ENCODE data around the gene PSMB10. TPM values are rescaled to one million over a fixed set of nuclear protein-coding genes. Genes with fewer than 3 reads are reported as not detected.

The PSMB10 gene
- total and polyA plus RNA-seq, 2 of the 4 experiments (the other 2 are of a cell fraction) = 28.7 to 36.7 TPM

DNA sequence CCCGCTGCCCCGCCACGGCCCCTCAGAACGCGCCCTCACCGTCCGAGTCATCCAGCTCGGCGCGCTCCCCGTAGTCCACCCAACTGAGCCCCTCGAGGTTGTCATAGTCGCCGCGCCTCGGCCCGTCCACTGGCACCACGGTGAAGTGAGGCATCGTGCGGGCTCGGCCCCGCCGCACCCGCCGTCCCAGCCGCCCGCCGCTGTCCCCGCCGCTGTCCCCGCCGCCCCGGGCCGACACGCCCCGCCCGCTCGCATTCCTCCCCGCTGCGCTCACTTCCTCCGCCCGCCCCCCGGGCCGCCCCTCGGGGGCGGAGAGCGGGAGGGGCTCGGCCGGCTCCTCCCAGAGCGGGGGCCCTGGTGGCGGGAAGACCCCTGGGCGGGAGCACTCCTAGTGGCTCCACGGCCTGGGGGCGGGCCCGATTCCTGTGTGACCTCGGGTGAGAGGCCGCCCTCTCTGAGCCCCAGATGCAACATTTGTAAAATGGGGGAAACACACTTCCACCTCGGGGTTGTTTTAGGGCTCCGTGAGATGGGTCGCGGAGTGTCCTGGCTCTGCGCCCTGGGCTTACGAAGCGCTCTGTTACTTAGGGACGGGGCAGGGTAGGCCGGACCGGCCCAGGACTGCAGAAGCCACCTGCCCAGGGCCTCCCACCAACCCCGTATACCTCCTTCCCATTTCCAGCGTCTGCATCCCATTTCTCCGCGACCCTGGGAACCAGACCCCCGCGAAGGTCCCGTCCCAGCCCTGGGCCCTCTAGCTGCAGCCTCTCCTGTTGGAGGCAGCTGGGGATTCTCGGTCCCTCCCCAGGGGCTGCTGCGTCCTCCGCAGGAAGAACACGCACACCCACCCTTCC lies 32.0 kb upstream of the PSMB10 start, which contains the start of gene SLC12A4:
SLC12A4 (minus strand) TSS at position 238 of the 854 bp plus-strand sequence; CDS start at position 154, 84 bp downstream.
- peak; percentile 85 for ATAC-seq (ENCODE audit: low read depth)
- peak within 1 kb of the TSS; percentile 98 for H3K23ac ChIP-seq (ENCODE audit: low read depth, low read length)
- peak within 1 kb of the TSS; percentile 96 for H3K18ac ChIP-seq (ENCODE audit: low read depth, low read length)
- TF ChIP-seq RCOR1 (IDR thresholded peaks at IDR 0.05; ENCODE audit: insufficient replicate concordance, low read length) (no peak), MAZ (IDR thresholded peaks at IDR 0.05; ENCODE audit: borderline replicate concordance, low read depth, low read length) (peak; percentile 99), POLR2A (IDR thresholded peaks at IDR 0.05; ENCODE audit: low read depth, low read length) (peak; percentile 75)
- H4K91ac ChIP-seq (ENCODE audit: insufficient read depth, low read depth, low read length) = peak within 1 kb of the TSS; percentile 95
- H3K4me1 ChIP-seq (ENCODE audit: control insufficient read depth, insufficient read depth, low read length) = peaks cover 30% of the 10 kb centered on the region
- peaks cover 35% of the 10 kb centered on the region for H3K9me1 ChIP-seq (ENCODE audit: insufficient read depth, low read length)
- H2AFZ ChIP-seq (replicated peaks; ENCODE audit: low read length, poor library complexity) = peak within 1 kb of the TSS; percentile 96
- peak within 1 kb of the TSS; percentile 95; the same call in 1 of the 3 replicates for H2BK15ac ChIP-seq (ENCODE audit: low read depth, low read length)
- peak within 1 kb of the TSS; percentile 100 for H2AK9ac ChIP-seq (replicated peaks; ENCODE audit: low read depth, low read length, poor library complexity)
- peak within 1 kb of the TSS; percentile 93 to 96 for H4K8ac ChIP-seq (ENCODE audit: low read depth in 2 of 2, low read length in 2 of 2)
- intact Hi-C loops (cut with micrococcal nuclease) (loop anchor here (10.0 kb wide), 1 partner anchor 256 kb away; no protein-coding TSS in a partner anchor), in situ Hi-C loops (cut with MboI; ENCODE audit: low sequenced_read_pairs) (no loop called here), dilution Hi-C loops (cut with HindIII; ENCODE audit: low sequenced_read_pairs, unreplicated experiment) (no loop called here)
- POLR2A ChIA-PET (ENCODE audit: unreplicated experiment) = no interaction called here
- no peak within 1 kb of the TSS; the same call in 1 of the 2 replicates for H2BK20ac ChIP-seq (ENCODE audit: low read depth, low read length)
- WGBS, 2 experiments (ENCODE audit: extremely low coverage in 2 of 2, insufficient read length in 1 of 2) = 6% methylated on average over 28 of the region's 78 CpGs; no CpG with 5 or more reads in 1 of the 2 experiments
- H3K9me3 ChIP-seq (ENCODE audit: control insufficient read depth, insufficient read depth, low read length) = no peaks in the 10 kb centered on the region
- H3K56ac ChIP-seq (ENCODE audit: extremely low read depth, insufficient read depth, low read length) = peak within 1 kb of the TSS; percentile 85
- H2AK5ac ChIP-seq (ENCODE audit: low read depth, low read length) = peak within 1 kb of the TSS; percentile 99
- peak within 1 kb of the TSS; percentile 100 for H3K4me3 ChIP-seq (ENCODE audit: insufficient read depth, low read depth, low read length)
- H3K4me2 ChIP-seq (ENCODE audit: low read depth, low read length) = peak within 1 kb of the TSS; percentile 93
- BruUV-seq (replicated peaks) = no TSS peak
- peak within 1 kb of the TSS; percentile 95 for H3K14ac ChIP-seq (replicated peaks; ENCODE audit: low read depth, low read length)
- H3K27me3 ChIP-seq (ENCODE audit: control insufficient read depth, insufficient read depth, low read length) = no peaks in the 10 kb centered on the region
- peaks cover 41% of the 10 kb centered on the region for H4K20me1 ChIP-seq (ENCODE audit: insufficient read depth, low read length)
- H3K27ac ChIP-seq (ENCODE audit: insufficient read depth, low read length) = peak within 1 kb of the TSS; percentile 99
- H3K79me1 ChIP-seq (ENCODE audit: low read depth in 1 of 2, low read length in 2 of 2) = peaks cover 15 to 47% of the 10 kb centered on the region in 2 experiments
- H3K9ac ChIP-seq (ENCODE audit: low read depth, low read length) = peak within 1 kb of the TSS; percentile 100
- peaks cover 10% of the 10 kb centered on the region for H3K36me3 ChIP-seq (ENCODE audit: control insufficient read depth, insufficient read depth, low read length)
- H2BK5ac ChIP-seq (ENCODE audit: low read depth, low read length, poor library complexity, severe bottlenecking) = peak within 1 kb of the TSS; percentile 92
- CTCF ChIA-PET = no interaction called here
- peak within 1 kb of the TSS; percentile 99 for H3K4ac ChIP-seq (ENCODE audit: low read depth, low read length)
- H4K5ac ChIP-seq (ENCODE audit: low read depth, low read length) = peak within 1 kb of the TSS; percentile 98
- peak within 1 kb of the TSS; percentile 81 for H2BK120ac ChIP-seq (ENCODE audit: low read depth, low read length)
- DNase-seq = peak; percentile 65

All from IMR-90 (cell line).